AG04449 (cell line): ENCODE results near the gene CANT1.

ENCODE experiments used
- CTCF ChIA-PET: fragments of 350-600 bp; formaldehyde crosslinking; extraction: SDS; loops from one replicate; lab custom pipeline; 2021; ENCODE audit warnings: antibody characterized with exemption; lab: Yijun Ruan, JAX
- POLR2A ChIA-PET: fragments of 400-600, 350-600 bp; formaldehyde crosslinking; extraction: SDS; loops from one replicate; lab custom pipeline; 2020; ENCODE audit warnings: antibody characterized with exemption, inconsistent platforms; lab: Yijun Ruan, JAX
- DNase-seq: peaks from one replicate; pipeline ENCODE4 v3.0.0-alpha.2; 2010; ENCODE audit warnings: low read depth, low spot score
- H3K4me3 ChIP-seq: 2 replicates; pipeline ENCODE4 v1.5.1; 2011; ENCODE audit warnings: low read depth, mild to moderate bottlenecking, control low read depth, low read length
- TF ChIP-seq, protein P1 (sequence below): IDR thresholded peaks from one replicate; pipeline ENCODE4 v1.5.1; 2011; ENCODE audit warnings: mild to moderate bottlenecking, moderate library complexity, low read length, control low read depth, inconsistent platforms; ENCODE audit not compliant: insufficient read depth; ENCODE audit errors: missing control alignments

Gene CANT1

DNA sequence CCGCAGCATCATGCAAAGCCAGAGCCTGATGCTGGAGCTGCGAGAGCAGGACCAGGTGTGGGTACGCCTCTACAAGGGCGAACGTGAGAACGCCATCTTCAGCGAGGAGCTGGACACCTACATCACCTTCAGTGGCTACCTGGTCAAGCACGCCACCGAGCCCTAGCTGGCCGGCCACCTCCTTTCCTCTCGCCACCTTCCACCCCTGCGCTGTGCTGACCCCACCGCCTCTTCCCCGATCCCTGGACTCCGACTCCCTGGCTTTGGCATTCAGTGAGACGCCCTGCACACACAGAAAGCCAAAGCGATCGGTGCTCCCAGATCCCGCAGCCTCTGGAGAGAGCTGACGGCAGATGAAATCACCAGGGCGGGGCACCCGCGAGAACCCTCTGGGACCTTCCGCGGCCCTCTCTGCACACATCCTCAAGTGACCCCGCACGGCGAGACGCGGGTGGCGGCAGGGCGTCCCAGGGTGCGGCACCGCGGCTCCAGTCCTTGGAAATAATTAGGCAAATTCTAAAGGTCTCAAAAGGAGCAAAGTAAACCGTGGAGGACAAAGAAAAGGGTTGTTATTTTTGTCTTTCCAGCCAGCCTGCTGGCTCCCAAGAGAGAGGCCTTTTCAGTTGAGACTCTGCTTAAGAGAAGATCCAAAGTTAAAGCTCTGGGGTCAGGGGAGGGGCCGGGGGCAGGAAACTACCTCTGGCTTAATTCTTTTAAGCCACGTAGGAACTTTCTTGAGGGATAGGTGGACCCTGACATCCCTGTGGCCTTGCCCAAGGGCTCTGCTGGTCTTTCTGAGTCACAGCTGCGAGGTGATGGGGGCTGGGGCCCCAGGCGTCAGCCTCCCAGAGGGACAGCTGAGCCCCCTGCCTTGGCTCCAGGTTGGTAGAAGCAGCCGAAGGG lies 38.6 kb upstream of the CANT1 start:
- CTCF ChIA-PET, result interaction anchor here (0.8 to 8.8 kb wide), 13 partner anchors 9 to 343 kb away, joined by 3 to 138 read pairs (median 6); partner anchors contain the start of gene ENGASE

DNA sequence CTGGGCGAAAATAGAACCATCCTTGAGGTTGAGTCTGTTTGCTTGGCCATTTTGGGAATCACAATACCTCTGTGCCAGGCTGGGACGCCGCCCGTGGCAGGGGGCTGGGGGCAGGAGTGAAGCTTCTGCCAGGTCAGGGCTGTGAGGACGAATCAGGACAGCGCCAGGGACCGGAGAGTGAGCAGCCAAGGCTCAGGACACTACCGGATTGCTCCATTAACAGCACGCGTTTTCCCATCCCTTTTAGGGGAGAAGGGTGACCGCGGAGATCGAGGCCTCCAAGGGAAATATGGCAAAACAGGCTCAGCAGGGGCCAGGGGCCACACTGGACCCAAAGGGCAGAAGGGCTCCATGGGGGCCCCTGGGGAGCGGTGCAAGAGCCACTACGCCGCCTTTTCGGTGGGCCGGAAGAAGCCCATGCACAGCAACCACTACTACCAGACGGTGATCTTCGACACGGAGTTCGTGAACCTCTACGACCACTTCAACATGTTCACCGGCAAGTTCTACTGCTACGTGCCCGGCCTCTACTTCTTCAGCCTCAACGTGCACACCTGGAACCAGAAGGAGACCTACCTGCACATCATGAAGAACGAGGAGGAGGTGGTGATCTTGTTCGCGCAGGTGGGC lies 37.8 kb upstream of the CANT1 start:
- POLR2A ChIA-PET, result no interaction called here
- TF ChIP-seq, protein P1, sequence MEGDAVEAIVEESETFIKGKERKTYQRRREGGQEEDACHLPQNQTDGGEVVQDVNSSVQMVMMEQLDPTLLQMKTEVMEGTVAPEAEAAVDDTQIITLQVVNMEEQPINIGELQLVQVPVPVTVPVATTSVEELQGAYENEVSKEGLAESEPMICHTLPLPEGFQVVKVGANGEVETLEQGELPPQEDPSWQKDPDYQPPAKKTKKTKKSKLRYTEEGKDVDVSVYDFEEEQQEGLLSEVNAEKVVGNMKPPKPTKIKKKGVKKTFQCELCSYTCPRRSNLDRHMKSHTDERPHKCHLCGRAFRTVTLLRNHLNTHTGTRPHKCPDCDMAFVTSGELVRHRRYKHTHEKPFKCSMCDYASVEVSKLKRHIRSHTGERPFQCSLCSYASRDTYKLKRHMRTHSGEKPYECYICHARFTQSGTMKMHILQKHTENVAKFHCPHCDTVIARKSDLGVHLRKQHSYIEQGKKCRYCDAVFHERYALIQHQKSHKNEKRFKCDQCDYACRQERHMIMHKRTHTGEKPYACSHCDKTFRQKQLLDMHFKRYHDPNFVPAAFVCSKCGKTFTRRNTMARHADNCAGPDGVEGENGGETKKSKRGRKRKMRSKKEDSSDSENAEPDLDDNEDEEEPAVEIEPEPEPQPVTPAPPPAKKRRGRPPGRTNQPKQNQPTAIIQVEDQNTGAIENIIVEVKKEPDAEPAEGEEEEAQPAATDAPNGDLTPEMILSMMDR, result no peak

More for the DNA sequence above, 38.6 kb upstream of the CANT1 start:
- no peak for DNase-seq
- POLR2A ChIA-PET, result no interaction called here
- no peak overlapping the region for H3K4me3 ChIP-seq
- TF ChIP-seq, protein P1, result no peak

DNA sequence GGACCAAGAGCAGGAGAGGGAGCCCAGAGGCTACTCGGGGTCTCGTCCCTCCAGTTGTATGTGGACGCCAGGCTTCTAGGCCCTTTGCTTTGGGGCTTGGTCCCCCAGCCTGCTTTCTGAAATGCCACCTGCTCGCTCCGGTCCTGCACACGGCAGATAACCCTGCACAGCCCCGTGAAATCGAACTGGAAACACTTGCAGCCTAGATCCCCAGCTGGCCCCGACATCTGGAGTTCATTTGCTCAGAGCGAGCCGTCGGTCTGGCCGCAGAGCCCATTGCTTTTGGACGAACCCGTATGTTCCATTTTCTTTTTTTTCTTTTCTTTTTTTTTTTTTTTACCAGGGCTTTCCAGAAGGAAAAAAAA lies 37.3 kb upstream of the CANT1 start:
- no peak for DNase-seq
- CTCF ChIA-PET, result interaction anchor here (2.4 to 8.8 kb wide), 6 partner anchors 13 to 344 kb away, joined by 6 to 138 read pairs (median 28); partner anchors contain the start of gene ENGASE

More for the DNA sequence above, 37.8 kb upstream of the CANT1 start:
- no peak for DNase-seq
- no peak overlapping the region for H3K4me3 ChIP-seq
- CTCF ChIA-PET, result interaction anchor here (1.5 to 8.8 kb wide), 9 partner anchors 13 to 343 kb away, joined by 3 to 138 read pairs (median 10); partner anchors contain the start of gene ENGASE

DNA sequence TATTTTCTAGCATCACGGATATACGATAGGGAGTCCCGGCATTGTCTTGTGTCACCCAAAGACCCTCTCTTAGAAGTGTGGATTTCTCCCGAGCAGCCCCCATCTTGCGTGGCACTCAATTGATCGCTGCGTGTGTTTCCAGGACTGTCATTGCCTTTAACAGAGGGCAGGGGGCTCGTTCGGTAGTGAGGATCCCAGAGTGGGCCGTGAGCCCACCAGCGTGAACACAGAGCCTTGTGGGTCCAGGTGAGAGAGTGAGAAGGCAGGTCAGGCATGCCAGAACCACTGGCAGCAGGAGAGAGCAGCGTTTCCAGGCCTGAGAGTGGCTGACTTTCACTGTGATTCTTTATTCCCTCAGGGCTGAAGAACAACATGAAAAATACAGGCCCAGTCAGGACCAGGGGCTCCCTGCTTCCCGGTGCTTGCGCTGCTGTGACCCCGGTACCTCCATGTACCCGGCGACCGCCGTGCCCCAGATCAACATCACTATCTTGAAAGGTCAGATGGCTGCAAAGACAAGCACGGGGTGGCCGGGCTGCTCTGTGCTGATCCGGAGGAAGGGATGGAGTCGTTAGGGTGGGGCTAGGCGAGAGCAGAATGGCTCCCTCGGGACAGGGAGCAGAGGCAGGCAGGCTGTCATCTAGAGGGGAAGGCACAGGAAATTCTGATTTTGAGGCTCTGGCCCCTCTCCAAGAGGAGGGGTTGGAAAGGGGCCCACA lies 36.8 kb upstream of the CANT1 start:
- POLR2A ChIA-PET, result interaction anchor here (0.5 kb wide), 1 partner anchor 171 kb away, joined by 3 read pairs; no protein-coding TSS in a partner anchor
- no peak for DNase-seq
- TF ChIP-seq, protein P1, result no peak
- CTCF ChIA-PET, result interaction anchor here (0.7 to 8.8 kb wide), 27 partner anchors 8 to 662 kb away, joined by 3 to 138 read pairs (median 10); partner anchors contain the start of genes CANT1 and ENGASE
- no peak overlapping the region for H3K4me3 ChIP-seq

More for the DNA sequence above, 37.3 kb upstream of the CANT1 start:
- H3K4me3 ChIP-seq, result no peak overlapping the region
- POLR2A ChIA-PET, result no interaction called here
- TF ChIP-seq, protein P1, result no peak

DNA sequence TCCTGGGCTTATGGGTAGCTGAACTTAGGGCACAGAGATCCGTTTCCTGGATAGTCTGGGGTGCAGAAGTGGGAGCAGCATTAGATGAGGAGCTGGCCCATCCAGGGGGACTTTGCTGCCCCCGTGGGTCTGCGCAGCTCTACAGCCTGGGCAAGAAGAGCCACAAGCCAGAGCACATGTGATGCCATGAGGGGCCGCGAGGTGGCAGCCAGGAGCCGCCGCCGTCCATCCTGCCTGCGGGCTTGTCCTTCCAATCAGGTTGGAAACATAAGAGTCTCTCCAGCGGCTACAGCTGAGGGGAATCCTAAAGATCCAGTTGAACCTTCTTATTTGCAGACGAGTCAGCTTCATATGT lies 36.3 kb upstream of the CANT1 start:
- H3K4me3 ChIP-seq, result no peak overlapping the region
- DNase-seq, result no peak
- CTCF ChIA-PET, result interaction anchor here (0.7 to 8.8 kb wide), 29 partner anchors 8 to 663 kb away, joined by 3 to 138 read pairs (median 9); partner anchors contain the start of genes CANT1 and ENGASE
- POLR2A ChIA-PET, result interaction anchor here (0.5 kb wide), 1 partner anchor 172 kb away, joined by 3 read pairs; no protein-coding TSS in a partner anchor
- TF ChIP-seq, protein P1, result peak; percentile 98
